ENCODE data around the gene KCNJ9. TPM values are rescaled to one million over a fixed set of nuclear protein-coding genes. Genes with fewer than 3 reads are reported as not detected.

KCNJ9 gene
- total and polyA plus RNA-seq, 2 experiments from 2014 or later: 0.24 to 0.34 TPM

DNA sequence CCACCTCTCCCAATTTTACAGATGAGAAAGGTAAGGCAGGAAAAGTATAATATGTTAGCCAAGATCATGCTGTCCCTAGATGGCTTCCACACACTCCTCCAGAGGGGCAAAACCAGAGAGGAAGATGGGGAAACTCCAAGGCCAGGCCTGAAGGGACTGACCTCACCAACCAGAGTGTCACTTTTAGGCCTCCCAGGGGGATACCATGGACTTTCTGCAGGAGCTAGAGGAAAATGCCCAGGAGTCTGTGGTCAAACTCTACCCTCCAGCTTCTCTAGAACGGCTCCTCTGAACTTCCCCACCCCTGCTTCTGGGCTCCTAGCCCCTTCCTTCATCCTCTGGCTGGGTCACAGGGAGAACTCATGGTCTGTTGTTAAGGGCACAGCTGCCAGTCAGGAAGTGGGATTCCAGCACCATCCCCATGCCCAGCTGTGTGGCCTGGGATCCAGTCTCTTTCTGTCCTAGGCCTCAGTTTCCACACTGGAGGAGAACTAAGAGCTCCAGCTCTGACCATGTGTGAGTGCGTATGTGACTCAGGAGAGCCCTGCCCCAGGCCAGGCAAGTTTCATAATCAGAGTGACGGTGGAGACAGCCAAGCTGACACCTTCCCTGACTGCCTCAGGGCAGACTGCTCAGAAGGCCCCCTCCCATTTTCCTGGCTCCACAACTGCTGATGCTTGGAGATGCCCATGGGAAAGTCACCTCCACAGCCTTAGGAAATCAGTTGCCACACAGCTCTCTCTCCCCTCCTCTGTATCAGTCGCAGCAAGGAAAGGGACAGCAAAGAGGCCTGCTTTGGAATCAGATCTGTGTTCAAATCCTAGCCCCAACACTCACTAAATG is 15.2 kb downstream of the KCNJ9 start:
- Histone ChIP-seq H4K20me1 (replicated peaks; ENCODE audit: insufficient read depth) (no peaks in the 10 kb centered on the region; the same call in 1 of the 2 replicates), H3K27me3 (ENCODE audit: insufficient read depth) (no peaks in the 10 kb centered on the region), H3K4me3 (peak overlapping the region; percentile 97), H2AFZ (no peak overlapping the region), H3K4me1 (ENCODE audit: insufficient read depth) (peaks cover 43% of the 10 kb centered on the region), H3K36me3 (ENCODE audit: insufficient read depth) (peaks cover 7% of the 10 kb centered on the region), H3K79me2 (replicated peaks; ENCODE audit: insufficient read depth) (peaks cover 37% of the 10 kb centered on the region), H3K9me2 (ENCODE audit: insufficient read depth) (no peaks in the 10 kb centered on the region), H3F3A (replicated peaks; ENCODE audit: low read depth) (peaks cover 8% of the 10 kb centered on the region; the same call in 1 of the 2 replicates), H3K4me2 (peak overlapping the region; percentile 98), H3K27ac (ENCODE audit: low read depth) (peak overlapping the region; percentile 92)
- Mint-ChIP-seq H3K36me3 (ENCODE audit: low read depth) (peaks cover 32% of the 10 kb centered on the region), H3K4me1 (peaks cover 49% of the 10 kb centered on the region), H3K4me3 (peak overlapping the region; percentile 89), H3K27ac (peak overlapping the region; percentile 90), H3K9me3 (no peaks in the 10 kb centered on the region; the same call in 2 of the 3 replicates), H3K27me3 (ENCODE audit: insufficient read depth, low read depth, poor library complexity) (peaks cover 9% of the 10 kb centered on the region)
- ATAC-seq (no peak), DNase-seq (ENCODE audit: low spot score) (no peak)
- TF ChIP-seq POLR2AphosphoS5 (IDR thresholded peaks at IDR 0.05; ENCODE audit: low read depth): no peak
- TF ChIP-seq, protein P1, sequence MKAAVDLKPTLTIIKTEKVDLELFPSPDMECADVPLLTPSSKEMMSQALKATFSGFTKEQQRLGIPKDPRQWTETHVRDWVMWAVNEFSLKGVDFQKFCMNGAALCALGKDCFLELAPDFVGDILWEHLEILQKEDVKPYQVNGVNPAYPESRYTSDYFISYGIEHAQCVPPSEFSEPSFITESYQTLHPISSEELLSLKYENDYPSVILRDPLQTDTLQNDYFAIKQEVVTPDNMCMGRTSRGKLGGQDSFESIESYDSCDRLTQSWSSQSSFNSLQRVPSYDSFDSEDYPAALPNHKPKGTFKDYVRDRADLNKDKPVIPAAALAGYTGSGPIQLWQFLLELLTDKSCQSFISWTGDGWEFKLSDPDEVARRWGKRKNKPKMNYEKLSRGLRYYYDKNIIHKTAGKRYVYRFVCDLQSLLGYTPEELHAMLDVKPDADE (IDR thresholded peaks at IDR 0.05): no peak
- no peak for TF ChIP-seq ZNF331 (CRISPR knock-in tag; IDR thresholded peaks at IDR 0.05; ENCODE audit: low read depth)

DNA sequence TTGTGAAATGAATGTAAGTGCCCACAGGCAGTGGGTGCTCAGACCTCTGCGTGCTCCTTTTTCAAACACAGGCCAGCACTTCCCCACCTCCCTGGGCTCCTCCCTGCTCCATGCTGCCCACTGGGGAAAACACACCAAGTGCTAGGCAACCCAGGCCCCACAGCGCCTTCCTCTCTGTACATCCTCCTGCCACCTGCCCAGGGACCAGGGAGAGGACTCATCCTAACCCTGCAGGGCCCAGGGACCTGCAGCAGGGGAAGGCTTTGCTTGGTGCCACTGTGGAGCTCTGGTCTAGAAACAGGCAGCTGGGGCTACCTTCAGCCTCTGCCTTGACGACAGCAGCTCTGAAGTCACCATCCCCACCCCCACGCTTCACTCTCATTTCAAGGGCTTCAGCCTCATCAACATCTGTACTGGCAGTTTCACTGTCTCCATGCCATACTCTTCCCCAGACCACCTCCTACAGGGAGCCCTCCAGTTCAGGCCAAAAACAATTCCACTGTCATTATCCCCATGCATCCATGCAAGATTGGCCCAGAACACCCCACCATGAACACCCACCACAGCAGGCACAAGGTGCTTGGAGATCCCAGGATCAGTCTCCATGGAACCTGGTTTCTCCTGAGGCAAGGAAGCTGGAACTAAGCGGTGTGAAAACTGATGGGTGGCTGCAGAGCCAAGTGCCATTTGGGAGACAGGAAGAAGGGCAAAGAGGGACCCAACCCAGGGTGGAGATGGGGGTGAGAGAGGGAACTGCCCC is 16.0 kb downstream of the KCNJ9 start:
- Mint-ChIP-seq H3K4me3 (peak overlapping the region; percentile 89), H3K4me1 (peaks cover 51% of the 10 kb centered on the region), H3K36me3 (ENCODE audit: low read depth) (peaks cover 26% of the 10 kb centered on the region), H3K9me3 (no peaks in the 10 kb centered on the region; the same call in 2 of the 3 replicates), H3K27me3 (ENCODE audit: insufficient read depth, low read depth, poor library complexity) (peaks cover 9% of the 10 kb centered on the region), H3K27ac (peak overlapping the region; percentile 90)
- Histone ChIP-seq H2AFZ (no peak overlapping the region), H3K9me2 (ENCODE audit: insufficient read depth) (no peaks in the 10 kb centered on the region), H3K4me2 (peak overlapping the region; percentile 98), H3F3A (replicated peaks; ENCODE audit: low read depth) (peaks cover 10% of the 10 kb centered on the region; the same call in 1 of the 2 replicates), H3K27ac (ENCODE audit: low read depth) (peak overlapping the region; percentile 92), H3K4me3 (peak overlapping the region; percentile 97), H4K20me1 (replicated peaks; ENCODE audit: insufficient read depth) (no peaks in the 10 kb centered on the region; the same call in 1 of the 2 replicates), H3K4me1 (ENCODE audit: insufficient read depth) (peaks cover 45% of the 10 kb centered on the region), H3K27me3 (ENCODE audit: insufficient read depth) (no peaks in the 10 kb centered on the region), H3K79me2 (replicated peaks; ENCODE audit: insufficient read depth) (peaks cover 37% of the 10 kb centered on the region), H3K36me3 (ENCODE audit: insufficient read depth) (peaks cover 7% of the 10 kb centered on the region; the same call in 1 of the 2 replicates)
- no peak for ATAC-seq
- DNase-seq (ENCODE audit: low spot score): no peak
- TF ChIP-seq EZH2phosphoT487 (IDR thresholded peaks at IDR 0.05; ENCODE audit: unreplicated experiment) (no peak), STAT1 (IDR thresholded peaks at IDR 0.05; ENCODE audit: unreplicated experiment) (no peak)
- TF ChIP-seq, protein P2, sequence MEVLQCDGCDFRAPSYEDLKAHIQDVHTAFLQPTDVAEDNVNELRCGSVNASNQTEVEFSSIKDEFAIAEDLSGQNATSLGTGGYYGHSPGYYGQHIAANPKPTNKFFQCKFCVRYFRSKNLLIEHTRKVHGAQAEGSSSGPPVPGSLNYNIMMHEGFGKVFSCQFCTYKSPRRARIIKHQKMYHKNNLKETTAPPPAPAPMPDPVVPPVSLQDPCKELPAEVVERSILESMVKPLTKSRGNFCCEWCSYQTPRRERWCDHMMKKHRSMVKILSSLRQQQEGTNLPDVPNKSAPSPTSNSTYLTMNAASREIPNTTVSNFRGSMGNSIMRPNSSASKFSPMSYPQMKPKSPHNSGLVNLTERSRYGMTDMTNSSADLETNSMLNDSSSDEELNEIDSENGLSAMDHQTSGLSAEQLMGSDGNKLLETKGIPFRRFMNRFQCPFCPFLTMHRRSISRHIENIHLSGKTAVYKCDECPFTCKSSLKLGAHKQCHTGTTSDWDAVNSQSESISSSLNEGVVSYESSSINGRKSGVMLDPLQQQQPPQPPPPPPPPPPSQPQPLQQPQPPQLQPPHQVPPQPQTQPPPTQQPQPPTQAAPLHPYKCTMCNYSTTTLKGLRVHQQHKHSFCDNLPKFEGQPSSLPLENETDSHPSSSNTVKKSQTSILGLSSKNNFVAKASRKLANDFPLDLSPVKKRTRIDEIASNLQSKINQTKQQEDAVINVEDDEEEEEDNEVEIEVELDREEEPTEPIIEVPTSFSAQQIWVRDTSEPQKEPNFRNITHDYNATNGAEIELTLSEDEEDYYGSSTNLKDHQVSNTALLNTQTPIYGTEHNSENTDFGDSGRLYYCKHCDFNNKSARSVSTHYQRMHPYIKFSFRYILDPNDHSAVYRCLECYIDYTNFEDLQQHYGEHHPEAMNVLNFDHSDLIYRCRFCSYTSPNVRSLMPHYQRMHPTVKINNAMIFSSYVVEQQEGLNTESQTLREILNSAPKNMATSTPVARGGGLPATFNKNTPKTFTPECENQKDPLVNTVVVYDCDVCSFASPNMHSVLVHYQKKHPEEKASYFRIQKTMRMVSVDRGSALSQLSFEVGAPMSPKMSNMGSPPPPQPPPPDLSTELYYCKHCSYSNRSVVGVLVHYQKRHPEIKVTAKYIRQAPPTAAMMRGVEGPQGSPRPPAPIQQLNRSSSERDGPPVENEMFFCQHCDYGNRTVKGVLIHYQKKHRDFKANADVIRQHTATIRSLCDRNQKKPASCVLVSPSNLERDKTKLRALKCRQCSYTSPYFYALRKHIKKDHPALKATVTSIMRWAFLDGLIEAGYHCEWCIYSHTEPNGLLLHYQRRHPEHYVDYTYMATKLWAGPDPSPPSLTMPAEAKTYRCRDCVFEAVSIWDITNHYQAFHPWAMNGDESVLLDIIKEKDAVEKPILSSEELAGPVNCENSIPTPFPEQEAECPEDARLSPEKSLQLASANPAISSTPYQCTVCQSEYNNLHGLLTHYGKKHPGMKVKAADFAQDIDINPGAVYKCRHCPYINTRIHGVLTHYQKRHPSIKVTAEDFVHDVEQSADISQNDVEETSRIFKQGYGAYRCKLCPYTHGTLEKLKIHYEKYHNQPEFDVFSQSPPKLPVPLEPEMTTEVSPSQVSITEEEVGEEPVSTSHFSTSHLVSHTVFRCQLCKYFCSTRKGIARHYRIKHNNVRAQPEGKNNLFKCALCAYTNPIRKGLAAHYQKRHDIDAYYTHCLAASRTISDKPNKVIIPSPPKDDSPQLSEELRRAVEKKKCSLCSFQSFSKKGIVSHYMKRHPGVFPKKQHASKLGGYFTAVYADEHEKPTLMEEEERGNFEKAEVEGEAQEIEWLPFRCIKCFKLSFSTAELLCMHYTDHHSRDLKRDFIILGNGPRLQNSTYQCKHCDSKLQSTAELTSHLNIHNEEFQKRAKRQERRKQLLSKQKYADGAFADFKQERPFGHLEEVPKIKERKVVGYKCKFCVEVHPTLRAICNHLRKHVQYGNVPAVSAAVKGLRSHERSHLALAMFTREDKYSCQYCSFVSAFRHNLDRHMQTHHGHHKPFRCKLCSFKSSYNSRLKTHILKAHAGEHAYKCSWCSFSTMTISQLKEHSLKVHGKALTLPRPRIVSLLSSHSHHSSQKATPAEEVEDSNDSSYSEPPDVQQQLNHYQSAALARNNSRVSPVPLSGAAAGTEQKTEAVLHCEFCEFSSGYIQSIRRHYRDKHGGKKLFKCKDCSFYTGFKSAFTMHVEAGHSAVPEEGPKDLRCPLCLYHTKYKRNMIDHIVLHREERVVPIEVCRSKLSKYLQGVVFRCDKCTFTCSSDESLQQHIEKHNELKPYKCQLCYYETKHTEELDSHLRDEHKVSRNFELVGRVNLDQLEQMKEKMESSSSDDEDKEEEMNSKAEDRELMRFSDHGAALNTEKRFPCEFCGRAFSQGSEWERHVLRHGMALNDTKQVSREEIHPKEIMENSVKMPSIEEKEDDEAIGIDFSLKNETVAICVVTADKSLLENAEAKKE (CRISPR knock-in tag; IDR thresholded peaks at IDR 0.05): no peak
- TF ChIP-seq, protein P3, sequence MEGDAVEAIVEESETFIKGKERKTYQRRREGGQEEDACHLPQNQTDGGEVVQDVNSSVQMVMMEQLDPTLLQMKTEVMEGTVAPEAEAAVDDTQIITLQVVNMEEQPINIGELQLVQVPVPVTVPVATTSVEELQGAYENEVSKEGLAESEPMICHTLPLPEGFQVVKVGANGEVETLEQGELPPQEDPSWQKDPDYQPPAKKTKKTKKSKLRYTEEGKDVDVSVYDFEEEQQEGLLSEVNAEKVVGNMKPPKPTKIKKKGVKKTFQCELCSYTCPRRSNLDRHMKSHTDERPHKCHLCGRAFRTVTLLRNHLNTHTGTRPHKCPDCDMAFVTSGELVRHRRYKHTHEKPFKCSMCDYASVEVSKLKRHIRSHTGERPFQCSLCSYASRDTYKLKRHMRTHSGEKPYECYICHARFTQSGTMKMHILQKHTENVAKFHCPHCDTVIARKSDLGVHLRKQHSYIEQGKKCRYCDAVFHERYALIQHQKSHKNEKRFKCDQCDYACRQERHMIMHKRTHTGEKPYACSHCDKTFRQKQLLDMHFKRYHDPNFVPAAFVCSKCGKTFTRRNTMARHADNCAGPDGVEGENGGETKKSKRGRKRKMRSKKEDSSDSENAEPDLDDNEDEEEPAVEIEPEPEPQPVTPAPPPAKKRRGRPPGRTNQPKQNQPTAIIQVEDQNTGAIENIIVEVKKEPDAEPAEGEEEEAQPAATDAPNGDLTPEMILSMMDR (conservative IDR thresholded peaks at IDR 0.05; ENCODE audit: low read depth in 2 of 2): no peak
